ENCODE measurements around the gene NPHS1. TPM values are rescaled to one million over a fixed set of nuclear protein-coding genes. Genes with fewer than 3 reads are reported as not detected.

Gene NPHS1
- total RNA-seq, 4 donors from 2014 or later, result not detected

DNA sequence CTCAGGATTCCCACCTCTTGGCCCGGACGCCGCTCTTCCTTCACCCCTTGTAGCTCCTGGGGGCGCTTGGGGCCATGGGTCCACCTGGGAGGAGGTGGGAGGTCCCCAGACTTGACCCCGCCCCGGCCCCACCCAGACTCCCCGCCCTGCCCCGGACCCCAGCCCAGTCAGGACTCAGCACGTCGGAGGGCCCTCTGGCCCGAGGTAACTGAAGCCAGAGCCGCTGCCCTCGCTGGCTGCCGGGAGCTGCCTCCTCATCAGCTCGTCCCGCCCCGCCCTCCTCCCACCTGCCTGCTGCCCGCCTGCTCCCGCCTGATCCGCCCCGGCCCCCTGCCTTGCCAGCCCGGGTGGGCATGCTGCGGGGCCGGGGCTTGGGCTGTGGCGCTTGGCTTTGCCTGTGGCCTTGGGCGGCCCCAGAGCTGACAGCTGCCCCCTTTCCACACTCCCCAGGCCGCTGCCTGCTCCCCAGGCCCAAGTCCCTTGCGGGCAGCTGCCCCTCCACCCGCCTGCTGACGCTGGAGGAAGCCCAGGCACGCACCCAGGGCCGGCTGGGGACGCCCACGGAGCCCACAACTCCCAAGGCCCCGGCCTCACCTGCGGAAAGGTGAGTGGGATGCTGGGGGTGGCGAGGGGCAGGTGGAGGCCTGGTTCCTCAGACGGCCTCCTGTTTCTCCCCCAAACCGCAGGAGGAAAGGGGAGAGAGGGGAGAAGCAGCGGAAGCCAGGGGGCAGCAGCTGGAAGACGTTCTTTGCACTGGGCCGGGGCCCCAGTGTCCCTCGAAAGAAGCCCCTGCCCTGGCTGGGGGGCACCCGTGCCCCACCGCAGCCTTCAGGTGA, 67.6 kb downstream of the NPHS1 start:
- DNase-seq (ENCODE audit: extremely low spot score), result no peak
- Histone ChIP-seq H3K4me3 (no peak overlapping the region), H3K4me1 (no peaks in the 10 kb centered on the region), H3K36me3 (peaks cover 6 to 71% (median 37%) of the 10 kb centered on the region in 4 donors), H3K27ac (replicated peaks in 1 of 4) (no peak overlapping the region), H3K27me3 (no peaks in the 10 kb centered on the region), H3K9me3 (no peaks in the 10 kb centered on the region)
- intact Hi-C loops (cut with DNase I), result loop anchor here (10.0 kb wide), 1 partner anchor 70 kb away; the partner anchor contains the start of genes KIRREL2 and NPHS1
- TF ChIP-seq EP300 (IDR thresholded peaks at IDR 0.05), result no peak
- TF ChIP-seq POLR2A (IDR thresholded peaks at IDR 0.05; ENCODE audit: low read depth), result no peak
- TF ChIP-seq, protein P1, sequence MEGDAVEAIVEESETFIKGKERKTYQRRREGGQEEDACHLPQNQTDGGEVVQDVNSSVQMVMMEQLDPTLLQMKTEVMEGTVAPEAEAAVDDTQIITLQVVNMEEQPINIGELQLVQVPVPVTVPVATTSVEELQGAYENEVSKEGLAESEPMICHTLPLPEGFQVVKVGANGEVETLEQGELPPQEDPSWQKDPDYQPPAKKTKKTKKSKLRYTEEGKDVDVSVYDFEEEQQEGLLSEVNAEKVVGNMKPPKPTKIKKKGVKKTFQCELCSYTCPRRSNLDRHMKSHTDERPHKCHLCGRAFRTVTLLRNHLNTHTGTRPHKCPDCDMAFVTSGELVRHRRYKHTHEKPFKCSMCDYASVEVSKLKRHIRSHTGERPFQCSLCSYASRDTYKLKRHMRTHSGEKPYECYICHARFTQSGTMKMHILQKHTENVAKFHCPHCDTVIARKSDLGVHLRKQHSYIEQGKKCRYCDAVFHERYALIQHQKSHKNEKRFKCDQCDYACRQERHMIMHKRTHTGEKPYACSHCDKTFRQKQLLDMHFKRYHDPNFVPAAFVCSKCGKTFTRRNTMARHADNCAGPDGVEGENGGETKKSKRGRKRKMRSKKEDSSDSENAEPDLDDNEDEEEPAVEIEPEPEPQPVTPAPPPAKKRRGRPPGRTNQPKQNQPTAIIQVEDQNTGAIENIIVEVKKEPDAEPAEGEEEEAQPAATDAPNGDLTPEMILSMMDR (IDR thresholded peaks at IDR 0.05), result no peak
- no peak for TF ChIP-seq POLR2AphosphoS5 (IDR thresholded peaks at IDR 0.05)
- WGBS, result 79% methylated on average over 34 of the region's 45 CpGs

DNA sequence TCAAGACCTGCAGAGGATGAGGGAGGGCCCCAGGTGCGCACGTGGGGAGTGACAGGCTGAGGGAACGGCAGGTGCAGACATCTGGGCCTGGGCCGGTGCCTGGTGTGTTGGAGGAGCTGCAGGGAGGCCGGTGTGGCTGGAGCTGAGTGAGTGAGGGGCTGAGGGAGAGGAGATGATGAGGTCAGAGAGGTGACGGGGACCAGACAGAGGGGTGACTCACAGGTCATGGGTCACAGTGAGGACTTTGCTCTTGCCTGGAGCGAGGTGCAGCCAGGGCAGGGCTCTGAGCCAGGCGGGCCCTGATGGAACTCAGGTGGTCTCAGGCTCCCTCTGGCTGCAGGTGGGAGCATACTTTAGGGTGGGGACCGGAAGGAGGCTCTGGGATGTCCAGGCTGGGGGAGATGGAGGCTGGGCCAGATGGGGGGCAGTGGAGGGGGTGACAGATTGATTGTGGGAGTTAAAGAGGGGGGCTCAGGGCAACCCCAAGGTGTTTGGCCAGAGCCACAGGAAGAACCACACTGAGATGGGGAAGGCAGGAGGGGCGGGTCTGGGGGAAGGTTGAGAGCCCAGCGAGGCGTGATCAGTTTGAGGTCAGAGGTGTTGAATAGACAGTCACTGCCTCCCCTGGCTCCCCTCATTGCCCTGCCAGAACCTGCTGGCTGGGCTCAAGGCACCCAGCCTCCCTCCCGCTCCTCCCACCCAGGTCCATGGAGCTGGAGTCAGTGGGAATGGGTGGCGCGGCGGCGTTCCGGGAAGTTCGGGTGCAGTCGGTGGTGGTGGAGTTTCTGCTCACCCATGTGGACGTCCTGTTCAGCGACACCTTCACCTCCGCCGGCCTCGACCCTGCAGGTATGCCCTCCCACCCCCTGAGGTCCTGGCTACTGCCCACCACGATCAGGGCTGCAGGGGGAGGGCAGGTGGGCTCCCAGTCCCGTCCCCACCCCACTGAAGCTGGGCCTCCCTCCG, 68.6 kb downstream of the NPHS1 start:
- DNase-seq (ENCODE audit: extremely low spot score), result no peak
- 84% methylated on average over 23 of the region's 28 CpGs for WGBS
- no peak for TF ChIP-seq EP300 (IDR thresholded peaks at IDR 0.05)
- no peak for TF ChIP-seq POLR2A (IDR thresholded peaks at IDR 0.05; ENCODE audit: low read depth)
- TF ChIP-seq POLR2AphosphoS5 (IDR thresholded peaks at IDR 0.05), result no peak
- TF ChIP-seq, protein P1 (IDR thresholded peaks at IDR 0.05), result no peak
- intact Hi-C loops (cut with DNase I), result loop anchor here (10.0 kb wide), 1 partner anchor 71 kb away; the partner anchor contains the start of genes KIRREL2 and NPHS1
- Histone ChIP-seq H3K27ac (replicated peaks in 1 of 4) (no peak overlapping the region), H3K36me3 (peaks cover 6 to 74% (median 41%) of the 10 kb centered on the region in 4 donors), H3K27me3 (no peaks in the 10 kb centered on the region), H3K4me1 (no peaks in the 10 kb centered on the region), H3K9me3 (no peaks in the 10 kb centered on the region), H3K4me3 (no peak overlapping the region)

DNA sequence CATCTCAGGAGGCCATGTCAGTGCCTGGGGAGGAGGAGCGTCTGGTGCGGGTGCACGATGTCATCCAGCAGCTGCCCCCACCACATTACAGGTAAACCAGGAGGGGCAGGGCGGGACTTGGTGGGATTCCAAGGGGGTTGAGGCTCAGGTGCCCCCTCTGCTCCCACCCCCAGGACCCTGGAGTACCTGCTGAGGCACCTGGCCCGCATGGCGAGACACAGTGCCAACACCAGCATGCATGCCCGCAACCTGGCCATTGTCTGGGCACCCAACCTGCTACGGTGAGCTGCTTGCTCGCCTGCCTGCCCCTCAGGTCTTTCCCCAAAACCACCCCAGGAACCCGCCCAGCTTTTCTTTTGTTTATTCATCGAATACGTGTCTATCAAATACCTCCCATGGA, 69.7 kb downstream of the NPHS1 start:
- Histone ChIP-seq H3K9me3 (no peaks in the 10 kb centered on the region), H3K27ac (replicated peaks in 1 of 4) (no peak overlapping the region), H3K36me3 (peaks cover 6 to 86% (median 50%) of the 10 kb centered on the region in 4 donors), H3K4me3 (no peak overlapping the region), H3K4me1 (no peaks in the 10 kb centered on the region), H3K27me3 (no peaks in the 10 kb centered on the region)
- DNase-seq (ENCODE audit: extremely low spot score), result no peak
- TF ChIP-seq, protein P1 (IDR thresholded peaks at IDR 0.05), result no peak
- TF ChIP-seq POLR2AphosphoS5 (IDR thresholded peaks at IDR 0.05) (no peak), POLR2A (IDR thresholded peaks at IDR 0.05; ENCODE audit: low read depth) (no peak), EP300 (IDR thresholded peaks at IDR 0.05) (no peak)
- WGBS, result 92% methylated on average over 12 of the region's 12 CpGs
- intact Hi-C loops (cut with DNase I), result loop anchor here (10.0 kb wide), 1 partner anchor 72 kb away; the partner anchor contains the start of genes KIRREL2 and NPHS1

DNA sequence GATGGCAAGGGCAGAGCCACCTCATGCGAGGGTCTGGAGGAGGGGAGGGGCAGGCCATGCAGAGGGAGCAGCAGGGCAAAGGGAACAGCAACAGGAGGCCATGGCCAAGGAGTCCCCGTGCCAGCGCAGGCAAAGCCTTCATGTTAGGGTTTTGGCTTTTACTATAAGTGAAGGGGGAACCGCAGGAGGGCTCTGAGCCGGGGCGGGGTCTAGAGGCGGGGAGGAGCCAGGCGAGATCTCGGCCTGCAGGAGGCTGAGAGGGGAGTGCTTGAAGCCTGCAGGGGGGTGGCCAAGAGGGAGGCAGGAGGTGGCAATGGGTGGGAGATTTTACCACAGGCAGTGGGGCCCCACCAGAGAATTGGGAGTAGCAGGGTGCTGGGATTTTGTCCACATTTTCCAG, 70.7 kb downstream of the NPHS1 start:
- 73% methylated on average over 9 of the region's 9 CpGs for WGBS

More for the DNA sequence above, 70.7 kb downstream of the NPHS1 start:
- Histone ChIP-seq H3K4me3 (no peak overlapping the region), H3K4me1 (peaks cover 0 to 8% (median 2%) of the 10 kb centered on the region in 4 donors), H3K36me3 (peaks cover 6 to 83% (median 50%) of the 10 kb centered on the region in 4 donors), H3K27ac (replicated peaks in 1 of 4) (no peak overlapping the region), H3K27me3 (no peaks in the 10 kb centered on the region), H3K9me3 (no peaks in the 10 kb centered on the region)
- TF ChIP-seq POLR2AphosphoS5 (IDR thresholded peaks at IDR 0.05) (no peak), EP300 (IDR thresholded peaks at IDR 0.05) (no peak), POLR2A (IDR thresholded peaks at IDR 0.05; ENCODE audit: low read depth) (no peak)
- TF ChIP-seq, protein P1 (IDR thresholded peaks at IDR 0.05), result no peak
- DNase-seq (ENCODE audit: extremely low spot score), result no peak
- intact Hi-C loops (cut with DNase I), result loop anchor here (10.0 kb wide), 1 partner anchor 73 kb away; the partner anchor contains the start of genes KIRREL2 and NPHS1
